Endothelial cell of umbilical vein (primary cell): ENCODE results near the gene MRPS12. TPM values are rescaled to one million over a fixed set of nuclear protein-coding genes. Genes with fewer than 3 reads are reported as not detected.

ENCODE experiments used
- BruUV-seq: library from RNA; stranded (reverse); fragments of 400-500 nt; replicated peaks from 2 replicates; lab custom pipeline; 2021; lab: Mats Ljungman, UMichigan
- CTCF ChIA-PET: fragments of 300-600, 350-600 bp; sonication (Branson Sonifier 250); formaldehyde crosslinking; loops from one replicate; lab custom pipeline; 2021; ENCODE audit warnings: antibody characterized with exemption, inconsistent platforms; lab: Charles Lee
- POLR2A ChIA-PET: fragments of 300-600, 350-600 bp; sonication (Branson Sonifier 250); formaldehyde crosslinking; loops from one replicate; lab custom pipeline; 2021; ENCODE audit warnings: antibody characterized with exemption, inconsistent platforms; lab: Charles Lee
- DNase-seq: peaks from one replicate; pipeline ENCODE4 v3.0.0-alpha.2; 2011; ENCODE audit warnings: low read depth, low spot score
- FAIRE-seq: peaks from 2 replicates; lab custom pipeline; 2011; peaks lifted over from hg19 to GRCh38; lab: Jason Lieb, UNC
- H2AFZ ChIP-seq: 2 replicates; pipeline ENCODE4 v1.6.0; 2012; ENCODE audit warnings: low read depth, low read length, control low read depth, inconsistent platforms
- H3K27ac ChIP-seq: 2 replicates; pipeline ENCODE4 v1.5.1; 2011; ENCODE audit warnings: low read depth, mild to moderate bottlenecking, control low read depth, low read length, moderate library complexity; ENCODE audit not compliant: insufficient read depth
- H3K27me3 ChIP-seq, 2 experiments: 2 replicates each; pipeline versions ENCODE4 v1.6.0 to v1.6.1; 2011; ENCODE audit warnings: low read length in 2 of 2, mixed read lengths in 1 of 2; ENCODE audit not compliant: control insufficient read depth in 2 of 2, insufficient read depth in 2 of 2
- H3K36me3 ChIP-seq, 2 experiments: 2 replicates in 1 of 2; 3 replicates in 1 of 2; pipeline ENCODE4 v1.5.1; 2011; ENCODE audit warnings: low read length in 2 of 2, mild to moderate bottlenecking in 1 of 2, moderate library complexity in 1 of 2; ENCODE audit not compliant: control insufficient read depth in 2 of 2, insufficient read depth in 2 of 2; ENCODE audit errors: extremely low read depth in 1 of 2
- H3K4me1 ChIP-seq: 3 replicates; pipeline ENCODE4 v1.5.1; 2011; ENCODE audit warnings: mild to moderate bottlenecking, low read length; ENCODE audit not compliant: control insufficient read depth, insufficient read depth; ENCODE audit errors: extremely low read depth
- H3K4me2 ChIP-seq: 2 replicates; pipeline ENCODE4 v1.6.1; 2011; ENCODE audit warnings: low read length, control low read depth, mixed read lengths; ENCODE audit not compliant: insufficient read depth
- H3K4me3 ChIP-seq, 3 experiments: fragments of 200-600 bp in 1 of 3; sonication (generic), shearing (Covaris generic) in 1 of 3; replicated peaks in 1 of 3; 2 replicates each; pipeline ENCODE4 v1.5.1; 2011 to 2016; ENCODE audit warnings: control low read depth in 3 of 3, low read length in 3 of 3, mild to moderate bottlenecking in 2 of 3, inconsistent platforms in 1 of 3, low read depth in 1 of 3, moderate library complexity in 1 of 3; ENCODE audit not compliant: insufficient read depth in 1 of 3
- H3K79me2 ChIP-seq: 2 replicates; pipeline ENCODE4 v1.6.0; 2012; ENCODE audit warnings: low read length, inconsistent platforms; ENCODE audit not compliant: control insufficient read depth, insufficient read depth
- H3K9ac ChIP-seq: replicated peaks from 2 replicates; pipeline ENCODE3; 2011; ENCODE audit warnings: low read length, control low read depth; ENCODE audit not compliant: insufficient read depth; ENCODE audit errors: extremely low read depth
- H3K9me1 ChIP-seq: replicated peaks from 3 replicates; pipeline ENCODE4 v1.6.0; 2011; ENCODE audit warnings: mild to moderate bottlenecking, low read length; ENCODE audit not compliant: control insufficient read depth, insufficient read depth; ENCODE audit errors: extremely low read depth
- H3K9me3 ChIP-seq: replicated peaks from 2 replicates; pipeline ENCODE4 v1.5.1; 2012; ENCODE audit warnings: low read length, inconsistent platforms; ENCODE audit not compliant: control insufficient read depth, insufficient read depth
- H4K20me1 ChIP-seq: replicated peaks from 2 replicates; pipeline ENCODE3; 2011; ENCODE audit warnings: mild to moderate bottlenecking, low read length; ENCODE audit not compliant: control insufficient read depth, insufficient read depth; ENCODE audit errors: extremely low read depth
- CTCF ChIP-seq, 2 donors: IDR thresholded peaks; 1 replicate in 1 of 2; 2 replicates in 1 of 2; pipeline ENCODE4 v1.5.1; 2011; ENCODE audit warnings: low read length in 2 of 2, mild to moderate bottlenecking in 2 of 2, moderate library complexity in 2 of 2, control low read depth in 1 of 2, inconsistent platforms in 1 of 2, low read depth in 1 of 2; ENCODE audit not compliant: insufficient read depth in 1 of 2; ENCODE audit errors: extremely low read depth in 1 of 2
- EZH2 ChIP-seq: IDR thresholded peaks from 2 replicates; pipeline ENCODE4 v1.6.1; 2012; ENCODE audit warnings: borderline replicate concordance, low read depth, mild to moderate bottlenecking, moderate library complexity, low read length, inconsistent platforms; ENCODE audit not compliant: severe bottlenecking
- FOS ChIP-seq: IDR thresholded peaks from 2 replicates; pipeline ENCODE4 v1.6.1; 2011; ENCODE audit warnings: mild to moderate bottlenecking, low read length, moderate library complexity, borderline replicate concordance; ENCODE audit not compliant: insufficient read depth
- GATA2 ChIP-seq: IDR thresholded peaks from 2 replicates; pipeline ENCODE4 v1.7.0; 2011; ENCODE audit warnings: low read depth, mild to moderate bottlenecking, moderate library complexity, mixed read lengths, low read length; ENCODE audit not compliant: insufficient read length, insufficient read depth
- JUN ChIP-seq: IDR thresholded peaks from 2 replicates; pipeline ENCODE4 v1.6.1; 2011; ENCODE audit warnings: borderline replicate concordance, low read depth; ENCODE audit not compliant: insufficient read length, insufficient read depth
- MAX ChIP-seq: IDR thresholded peaks from 2 replicates; pipeline ENCODE4 v1.6.1; 2011; ENCODE audit not compliant: insufficient read depth, insufficient read length
- MYC ChIP-seq: IDR thresholded peaks from one replicate; pipeline ENCODE4 v1.6.1; 2011; ENCODE audit warnings: mild to moderate bottlenecking, low read depth, low read length
- POLR2A ChIP-seq: IDR thresholded peaks from 2 replicates; pipeline ENCODE4 v1.6.1; 2012; ENCODE audit warnings: low read depth, mild to moderate bottlenecking, control low read depth, low read length
- POLR2AphosphoS5 ChIP-seq: IDR thresholded peaks from 2 replicates; pipeline ENCODE4 v1.6.1; 2012; ENCODE audit warnings: low read depth, mild to moderate bottlenecking, control low read depth, low read length, moderate library complexity; ENCODE audit not compliant: insufficient read depth
- dilution Hi-C: fragments of 300-500 bp; cut with MboI; formaldehyde crosslinking; loops from one replicate; pipeline ENCODE4 v1.15.0; 2019; ENCODE audit warnings: low sequenced_read_pairs; ENCODE audit not compliant: extremely low pct_ligation_motif_present
- intact Hi-C: fragments of 100-400 bp; cut with micrococcal nuclease; formaldehyde crosslinking; loops from one replicate; pipeline ENCODE4 v1.10.0; 2022
- polyA plus RNA-seq, 4 experiments: library from polyadenylated mRNA; depleted of rRNA in 3 of 4; stranded (reverse) in 3 of 4; unstranded in 1 of 4; fragments of >200 nt; gene quantifications; 2 replicates each; pipeline versions ENCODE4 v1.2.1 to v1.2.3, GENCODE V29; 2011 to 2012; ENCODE audit warnings: missing spikeins in 1 of 4
- total RNA-seq: library from RNA; stranded (reverse); gene quantifications from 2 replicates; pipeline ENCODE4 v1.2.3, GENCODE V29; 2021

The MRPS12 gene
- total and polyA plus RNA-seq, 2 donors (not counting 3 experiments of a cell fraction or from before 2014, with no cell fraction given) = 49.3 to 86.3 TPM

GRCh38 chr19:38894968-38895367, 35.8 kb upstream of the MRPS12 start:
- BruUV-seq = no TSS peak

More at GRCh38 chr19:38894968-38895367, 35.8 kb upstream of the MRPS12 start:
- H3K36me3 ChIP-seq = peaks cover 0 to 5% of the 10 kb centered on the region in 2 experiments
- H3K9me1 ChIP-seq = no peaks in the 10 kb centered on the region
- H4K20me1 ChIP-seq = no peaks in the 10 kb centered on the region
- POLR2A ChIA-PET = no interaction called here
- no peak overlapping the region for H3K4me2 ChIP-seq
- no peaks in the 10 kb centered on the region for H3K79me2 ChIP-seq
- CTCF ChIA-PET = no interaction called here
- FAIRE-seq = no peak
- no peak overlapping the region for H3K27ac ChIP-seq
- H3K4me3 ChIP-seq = no peak overlapping the region
- peaks cover 8% of the 10 kb centered on the region for H3K4me1 ChIP-seq
- H3K27me3 ChIP-seq = no peaks in the 10 kb centered on the region
- H2AFZ ChIP-seq = no peak overlapping the region
- no peaks in the 10 kb centered on the region for H3K9me3 ChIP-seq
- dilution Hi-C loops = no loop called here
- H3K9ac ChIP-seq = no peak overlapping the region
- no peak for DNase-seq
- TF ChIP-seq POLR2A (no peak), GATA2 (no peak), FOS (no peak), MYC (no peak), EZH2 (no peak), CTCF (IDR thresholded peaks at IDR 0.05; ENCODE audit: extremely low read depth in 1 of 2, insufficient read depth in 1 of 2, low read depth in 1 of 2, low read length in 2 of 2) (no peak), POLR2AphosphoS5 (no peak), JUN (no peak), MAX (no peak)
- intact Hi-C loops = no loop called here
